Endothelial cell of umbilical vein (primary cell): ENCODE measurements around the gene FER. TPM values are rescaled to one million over a fixed set of nuclear protein-coding genes. Genes with fewer than 3 reads are reported as not detected.

Experiments
- BruUV-seq: library from RNA; stranded (reverse); fragments of 400-500 nt; replicated peaks from 2 replicates; lab custom pipeline; 2021; lab: Mats Ljungman, UMichigan
- CTCF ChIA-PET: fragments of 300-600, 350-600 bp; sonication (Branson Sonifier 250); formaldehyde crosslinking; loops from one replicate; lab custom pipeline; 2021; ENCODE audit warnings: antibody characterized with exemption, inconsistent platforms; lab: Charles Lee
- POLR2A ChIA-PET: fragments of 300-600, 350-600 bp; sonication (Branson Sonifier 250); formaldehyde crosslinking; loops from one replicate; lab custom pipeline; 2021; ENCODE audit warnings: antibody characterized with exemption, inconsistent platforms; lab: Charles Lee
- DNase-seq: peaks from one replicate; pipeline ENCODE4 v3.0.0-alpha.2; 2011; ENCODE audit warnings: low read depth, low spot score
- FAIRE-seq: peaks from 2 replicates; lab custom pipeline; 2011; peaks lifted over from hg19 to GRCh38; lab: Jason Lieb, UNC
- H2AFZ ChIP-seq: 2 replicates; pipeline ENCODE4 v1.6.0; 2012; ENCODE audit warnings: low read depth, low read length, control low read depth, inconsistent platforms
- H3K27ac ChIP-seq: 2 replicates; pipeline ENCODE4 v1.5.1; 2011; ENCODE audit warnings: low read depth, mild to moderate bottlenecking, control low read depth, low read length, moderate library complexity; ENCODE audit not compliant: insufficient read depth
- H3K27me3 ChIP-seq, 2 experiments: 2 replicates each; pipeline versions ENCODE4 v1.6.0 to v1.6.1; 2011; ENCODE audit warnings: low read length in 2 of 2, mixed read lengths in 1 of 2; ENCODE audit not compliant: control insufficient read depth in 2 of 2, insufficient read depth in 2 of 2
- H3K36me3 ChIP-seq, 2 experiments: 2 replicates in 1 of 2; 3 replicates in 1 of 2; pipeline ENCODE4 v1.5.1; 2011; ENCODE audit warnings: low read length in 2 of 2, mild to moderate bottlenecking in 1 of 2, moderate library complexity in 1 of 2; ENCODE audit not compliant: control insufficient read depth in 2 of 2, insufficient read depth in 2 of 2; ENCODE audit errors: extremely low read depth in 1 of 2
- H3K4me1 ChIP-seq: 3 replicates; pipeline ENCODE4 v1.5.1; 2011; ENCODE audit warnings: mild to moderate bottlenecking, low read length; ENCODE audit not compliant: control insufficient read depth, insufficient read depth; ENCODE audit errors: extremely low read depth
- H3K4me2 ChIP-seq: 2 replicates; pipeline ENCODE4 v1.6.1; 2011; ENCODE audit warnings: low read length, control low read depth, mixed read lengths; ENCODE audit not compliant: insufficient read depth
- H3K4me3 ChIP-seq, 3 experiments: fragments of 200-600 bp in 1 of 3; sonication (generic), shearing (Covaris generic) in 1 of 3; replicated peaks in 1 of 3; 2 replicates each; pipeline ENCODE4 v1.5.1; 2011 to 2016; ENCODE audit warnings: control low read depth in 3 of 3, low read length in 3 of 3, mild to moderate bottlenecking in 2 of 3, inconsistent platforms in 1 of 3, low read depth in 1 of 3, moderate library complexity in 1 of 3; ENCODE audit not compliant: insufficient read depth in 1 of 3
- H3K79me2 ChIP-seq: 2 replicates; pipeline ENCODE4 v1.6.0; 2012; ENCODE audit warnings: low read length, inconsistent platforms; ENCODE audit not compliant: control insufficient read depth, insufficient read depth
- H3K9ac ChIP-seq: replicated peaks from 2 replicates; pipeline ENCODE3; 2011; ENCODE audit warnings: low read length, control low read depth; ENCODE audit not compliant: insufficient read depth; ENCODE audit errors: extremely low read depth
- H3K9me1 ChIP-seq: replicated peaks from 3 replicates; pipeline ENCODE4 v1.6.0; 2011; ENCODE audit warnings: mild to moderate bottlenecking, low read length; ENCODE audit not compliant: control insufficient read depth, insufficient read depth; ENCODE audit errors: extremely low read depth
- H3K9me3 ChIP-seq: replicated peaks from 2 replicates; pipeline ENCODE4 v1.5.1; 2012; ENCODE audit warnings: low read length, inconsistent platforms; ENCODE audit not compliant: control insufficient read depth, insufficient read depth
- H4K20me1 ChIP-seq: replicated peaks from 2 replicates; pipeline ENCODE3; 2011; ENCODE audit warnings: mild to moderate bottlenecking, low read length; ENCODE audit not compliant: control insufficient read depth, insufficient read depth; ENCODE audit errors: extremely low read depth
- EZH2 ChIP-seq: IDR thresholded peaks from 2 replicates; pipeline ENCODE4 v1.6.1; 2012; ENCODE audit warnings: borderline replicate concordance, low read depth, mild to moderate bottlenecking, moderate library complexity, low read length, inconsistent platforms; ENCODE audit not compliant: severe bottlenecking
- FOS ChIP-seq: IDR thresholded peaks from 2 replicates; pipeline ENCODE4 v1.6.1; 2011; ENCODE audit warnings: mild to moderate bottlenecking, low read length, moderate library complexity, borderline replicate concordance; ENCODE audit not compliant: insufficient read depth
- GATA2 ChIP-seq: IDR thresholded peaks from 2 replicates; pipeline ENCODE4 v1.7.0; 2011; ENCODE audit warnings: low read depth, mild to moderate bottlenecking, moderate library complexity, mixed read lengths, low read length; ENCODE audit not compliant: insufficient read length, insufficient read depth
- JUN ChIP-seq: IDR thresholded peaks from 2 replicates; pipeline ENCODE4 v1.6.1; 2011; ENCODE audit warnings: borderline replicate concordance, low read depth; ENCODE audit not compliant: insufficient read length, insufficient read depth
- MYC ChIP-seq: IDR thresholded peaks from one replicate; pipeline ENCODE4 v1.6.1; 2011; ENCODE audit warnings: mild to moderate bottlenecking, low read depth, low read length
- POLR2A ChIP-seq: IDR thresholded peaks from 2 replicates; pipeline ENCODE4 v1.6.1; 2012; ENCODE audit warnings: low read depth, mild to moderate bottlenecking, control low read depth, low read length
- POLR2AphosphoS5 ChIP-seq: IDR thresholded peaks from 2 replicates; pipeline ENCODE4 v1.6.1; 2012; ENCODE audit warnings: low read depth, mild to moderate bottlenecking, control low read depth, low read length, moderate library complexity; ENCODE audit not compliant: insufficient read depth
- dilution Hi-C: fragments of 300-500 bp; cut with MboI; formaldehyde crosslinking; loops from one replicate; pipeline ENCODE4 v1.15.0; 2019; ENCODE audit warnings: low sequenced_read_pairs; ENCODE audit not compliant: extremely low pct_ligation_motif_present
- intact Hi-C: fragments of 100-400 bp; cut with micrococcal nuclease; formaldehyde crosslinking; loops from one replicate; pipeline ENCODE4 v1.10.0; 2022
- polyA plus RNA-seq, 4 experiments: library from polyadenylated mRNA; depleted of rRNA in 3 of 4; stranded (reverse) in 3 of 4; unstranded in 1 of 4; fragments of >200 nt; gene quantifications; 2 replicates each; pipeline versions ENCODE4 v1.2.1 to v1.2.3, GENCODE V29; 2011 to 2012; ENCODE audit warnings: missing spikeins in 1 of 4
- total RNA-seq: library from RNA; stranded (reverse); gene quantifications from 2 replicates; pipeline ENCODE4 v1.2.3, GENCODE V29; 2021
- TF ChIP-seq, protein P1 (sequence below), 2 donors: IDR thresholded peaks; 1 replicate in 1 of 2; 2 replicates in 1 of 2; pipeline ENCODE4 v1.5.1; 2011; ENCODE audit warnings: low read length in 2 of 2, mild to moderate bottlenecking in 2 of 2, moderate library complexity in 2 of 2, control low read depth in 1 of 2, inconsistent platforms in 1 of 2, low read depth in 1 of 2; ENCODE audit not compliant: insufficient read depth in 1 of 2; ENCODE audit errors: extremely low read depth in 1 of 2
- TF ChIP-seq, protein P2 (sequence below): IDR thresholded peaks from 2 replicates; pipeline ENCODE4 v1.6.1; 2011; ENCODE audit not compliant: insufficient read depth, insufficient read length

FER gene
- total and polyA plus RNA-seq, 2 donors (not counting 3 experiments of a cell fraction or from before 2014, with no cell fraction given), result 2.3 to 27.5 TPM

- Histone ChIP-seq H3K4me2 (no peak overlapping the region), H3K79me2 (no peaks in the 10 kb centered on the region), H3K27me3 (no peaks in the 10 kb centered on the region), H3K4me3 (no peak overlapping the region), H3K36me3 (no peaks in the 10 kb centered on the region), H4K20me1 (no peaks in the 10 kb centered on the region), H3K27ac (no peak overlapping the region), H3K4me1 (no peaks in the 10 kb centered on the region), H3K9ac (no peak overlapping the region), H3K9me3 (no peaks in the 10 kb centered on the region), H2AFZ (no peak overlapping the region), H3K9me1 (no peaks in the 10 kb centered on the region)
- no TSS peak for BruUV-seq
- TF ChIP-seq FOS (no peak), POLR2AphosphoS5 (no peak), EZH2 (no peak), POLR2A (no peak), MYC (no peak), JUN (no peak), GATA2 (no peak)
- TF ChIP-seq, protein P1, sequence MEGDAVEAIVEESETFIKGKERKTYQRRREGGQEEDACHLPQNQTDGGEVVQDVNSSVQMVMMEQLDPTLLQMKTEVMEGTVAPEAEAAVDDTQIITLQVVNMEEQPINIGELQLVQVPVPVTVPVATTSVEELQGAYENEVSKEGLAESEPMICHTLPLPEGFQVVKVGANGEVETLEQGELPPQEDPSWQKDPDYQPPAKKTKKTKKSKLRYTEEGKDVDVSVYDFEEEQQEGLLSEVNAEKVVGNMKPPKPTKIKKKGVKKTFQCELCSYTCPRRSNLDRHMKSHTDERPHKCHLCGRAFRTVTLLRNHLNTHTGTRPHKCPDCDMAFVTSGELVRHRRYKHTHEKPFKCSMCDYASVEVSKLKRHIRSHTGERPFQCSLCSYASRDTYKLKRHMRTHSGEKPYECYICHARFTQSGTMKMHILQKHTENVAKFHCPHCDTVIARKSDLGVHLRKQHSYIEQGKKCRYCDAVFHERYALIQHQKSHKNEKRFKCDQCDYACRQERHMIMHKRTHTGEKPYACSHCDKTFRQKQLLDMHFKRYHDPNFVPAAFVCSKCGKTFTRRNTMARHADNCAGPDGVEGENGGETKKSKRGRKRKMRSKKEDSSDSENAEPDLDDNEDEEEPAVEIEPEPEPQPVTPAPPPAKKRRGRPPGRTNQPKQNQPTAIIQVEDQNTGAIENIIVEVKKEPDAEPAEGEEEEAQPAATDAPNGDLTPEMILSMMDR (IDR thresholded peaks at IDR 0.05; ENCODE audit: extremely low read depth in 1 of 2, insufficient read depth in 1 of 2, low read depth in 1 of 2, low read length in 2 of 2), result no peak
- TF ChIP-seq, protein P2, sequence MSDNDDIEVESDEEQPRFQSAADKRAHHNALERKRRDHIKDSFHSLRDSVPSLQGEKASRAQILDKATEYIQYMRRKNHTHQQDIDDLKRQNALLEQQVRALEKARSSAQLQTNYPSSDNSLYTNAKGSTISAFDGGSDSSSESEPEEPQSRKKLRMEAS, result no peak
- DNase-seq (no peak), FAIRE-seq (no peak)
- intact Hi-C loops (no loop called here), dilution Hi-C loops (no loop called here)
- CTCF ChIA-PET, result interaction anchor here (0.6 to 1.0 kb wide), 2 partner anchors 10 to 997 kb away, joined by 3 read pairs; no protein-coding TSS in a partner anchor
- POLR2A ChIA-PET, result no interaction called here
These were observed 45.2 kb upstream of the FER start for GRCh38 chr5:108702546-108702945.
